Measurements from ENCODE around the gene MAPK8.

- TF ChIP-seq EP300 (IDR thresholded peaks at IDR 0.05; ENCODE audit: low read length) = no peak
- no peak for TF ChIP-seq ESRRA (IDR thresholded peaks at IDR 0.05; ENCODE audit: borderline replicate concordance, low read depth)
- TF ChIP-seq POLR2AphosphoS5 (IDR thresholded peaks at IDR 0.05; ENCODE audit: control insufficient read depth, insufficient read depth, low read depth, low read length) = no peak
- peak; percentile 83; the same call in 1 of the 2 replicates for TF ChIP-seq ZBTB17 (CRISPR knock-in tag; IDR thresholded peaks at IDR 0.05)
- TF ChIP-seq ZNF12 (CRISPR knock-in tag; IDR thresholded peaks at IDR 0.05) = no peak
Measured at GRCh38 chr10:48468866-48469511, 162.5 kb downstream of the MAPK8 start.

Data from K562 (cell line).